NT2/D1 (cell line): ENCODE measurements around the gene MAJIN.

Experiments used
- SUZ12 ChIP-seq: IDR thresholded peaks from 2 replicates; pipeline ENCODE4 v1.6.1; 2011; ENCODE audit not compliant: insufficient read length, insufficient read depth; ENCODE audit errors: extremely low read depth
- YY1 ChIP-seq: IDR thresholded peaks from 2 replicates; pipeline ENCODE4 v1.6.1; 2011; ENCODE audit not compliant: insufficient read length, insufficient read depth

GRCh38 chr11:64898541-64898940, 73.4 kb downstream of the MAJIN start:
- TF ChIP-seq YY1 (no peak), SUZ12 (no peak)
